Fibroblast of villous mesenchyme (primary cell): ENCODE results near the gene EXOC7. TPM values are rescaled to one million over a fixed set of nuclear protein-coding genes. Genes with fewer than 3 reads are reported as not detected.
"Not testable (repeated sequence)": the region's sequence is repeated elsewhere in the genome, so short reads cannot be mapped to it uniquely, and the experiment has no call there.

ENCODE experiments used
- DNase-seq: peaks from one replicate; pipeline ENCODE4 v3.0.0-alpha.2; 2010; ENCODE audit warnings: low read depth
- H3K4me3 ChIP-seq: 2 replicates; pipeline ENCODE4 v1.5.1; 2011; ENCODE audit warnings: low read depth, mild to moderate bottlenecking, low read length
- total RNA-seq: library from RNA; depleted of rRNA; stranded (reverse); fragments of >200 nt; gene quantifications from 2 replicates; pipeline ENCODE4 v1.2.3, GENCODE V29; 2012
- TF ChIP-seq, protein P1 (sequence below): IDR thresholded peaks from 2 replicates; pipeline ENCODE4 v1.5.1; 2012; ENCODE audit warnings: low read depth, mild to moderate bottlenecking, low read length; ENCODE audit not compliant: insufficient read depth

Gene EXOC7
- total RNA-seq, 1 donor = 98.4 TPM

DNA sequence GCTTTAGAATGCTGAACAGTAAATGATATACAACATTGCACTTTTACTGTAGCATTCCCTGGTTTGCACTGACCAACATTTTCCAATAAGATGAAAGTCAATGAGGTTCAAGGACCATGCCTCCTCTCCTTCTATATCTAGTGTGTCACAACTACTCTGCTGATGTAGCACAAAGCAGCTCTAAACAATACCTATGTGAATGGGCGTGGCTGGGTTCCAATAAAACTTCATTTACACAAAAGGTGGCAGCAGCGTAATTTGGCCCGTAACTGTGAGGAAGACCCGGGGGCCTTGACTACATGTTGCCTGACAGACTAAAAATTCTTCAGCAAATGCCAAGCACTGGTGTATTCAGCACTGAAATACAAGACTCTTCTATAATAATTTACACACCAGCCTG lies 37.8 kb downstream of the EXOC7 start:
- TF ChIP-seq, protein P1, sequence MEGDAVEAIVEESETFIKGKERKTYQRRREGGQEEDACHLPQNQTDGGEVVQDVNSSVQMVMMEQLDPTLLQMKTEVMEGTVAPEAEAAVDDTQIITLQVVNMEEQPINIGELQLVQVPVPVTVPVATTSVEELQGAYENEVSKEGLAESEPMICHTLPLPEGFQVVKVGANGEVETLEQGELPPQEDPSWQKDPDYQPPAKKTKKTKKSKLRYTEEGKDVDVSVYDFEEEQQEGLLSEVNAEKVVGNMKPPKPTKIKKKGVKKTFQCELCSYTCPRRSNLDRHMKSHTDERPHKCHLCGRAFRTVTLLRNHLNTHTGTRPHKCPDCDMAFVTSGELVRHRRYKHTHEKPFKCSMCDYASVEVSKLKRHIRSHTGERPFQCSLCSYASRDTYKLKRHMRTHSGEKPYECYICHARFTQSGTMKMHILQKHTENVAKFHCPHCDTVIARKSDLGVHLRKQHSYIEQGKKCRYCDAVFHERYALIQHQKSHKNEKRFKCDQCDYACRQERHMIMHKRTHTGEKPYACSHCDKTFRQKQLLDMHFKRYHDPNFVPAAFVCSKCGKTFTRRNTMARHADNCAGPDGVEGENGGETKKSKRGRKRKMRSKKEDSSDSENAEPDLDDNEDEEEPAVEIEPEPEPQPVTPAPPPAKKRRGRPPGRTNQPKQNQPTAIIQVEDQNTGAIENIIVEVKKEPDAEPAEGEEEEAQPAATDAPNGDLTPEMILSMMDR = no peak
- no peak for DNase-seq
- H3K4me3 ChIP-seq = no peak overlapping the region

DNA sequence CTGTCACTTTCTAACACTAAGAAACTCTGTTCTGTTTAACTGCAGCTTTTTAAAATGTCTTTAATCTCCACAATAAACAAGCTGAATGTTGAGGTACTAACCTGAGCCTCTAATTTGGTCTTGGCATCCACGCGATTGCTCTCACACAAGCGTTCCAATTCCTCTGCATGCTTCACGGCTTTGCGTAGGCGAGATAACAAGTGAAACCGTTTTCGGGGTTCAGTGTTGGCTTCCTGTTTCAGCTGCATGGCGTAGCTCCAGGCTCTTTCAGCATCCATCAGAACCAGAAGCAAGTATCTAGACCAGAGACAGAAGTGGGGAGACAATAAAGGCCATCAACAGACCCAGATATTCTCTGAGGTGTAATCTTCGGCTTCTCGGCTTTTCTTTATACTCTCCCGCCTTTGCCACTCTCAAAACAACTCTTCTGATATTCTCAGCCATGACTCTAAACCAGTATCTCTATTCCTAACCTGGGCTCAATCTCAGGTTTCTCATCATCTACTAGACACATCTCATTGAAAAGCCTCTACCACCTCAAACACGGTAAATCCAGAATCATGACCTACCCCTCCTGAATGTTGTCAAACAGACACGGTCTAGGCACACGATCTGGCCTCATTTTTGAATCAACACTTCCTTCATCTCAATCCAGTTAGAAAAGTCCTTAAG lies 39.6 kb downstream of the EXOC7 start:
- no peak for DNase-seq
- H3K4me3 ChIP-seq = no peak overlapping the region
- TF ChIP-seq, protein P1 = no peak

DNA sequence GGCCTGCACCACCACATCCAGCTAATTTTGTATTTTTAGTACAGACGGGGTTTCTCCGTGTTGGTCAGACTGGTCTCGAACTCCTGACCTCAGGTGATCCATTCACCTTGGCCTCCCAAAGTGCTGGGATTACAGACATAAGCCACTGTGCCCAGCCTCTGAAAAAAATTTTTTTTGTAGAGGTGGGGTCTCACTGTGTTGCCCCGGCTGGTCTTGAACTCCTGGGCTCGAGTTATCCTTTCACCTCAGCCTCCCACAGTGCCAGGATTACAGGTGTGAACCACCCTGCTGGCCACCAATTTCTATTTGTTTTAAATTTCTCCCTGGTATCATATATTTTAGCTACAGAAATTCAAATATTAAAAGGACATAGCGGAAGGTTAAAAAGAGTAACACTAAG lies 45.3 kb downstream of the EXOC7 start:
- not testable (repeated sequence) for H3K4me3 ChIP-seq, DNase-seq

DNA sequence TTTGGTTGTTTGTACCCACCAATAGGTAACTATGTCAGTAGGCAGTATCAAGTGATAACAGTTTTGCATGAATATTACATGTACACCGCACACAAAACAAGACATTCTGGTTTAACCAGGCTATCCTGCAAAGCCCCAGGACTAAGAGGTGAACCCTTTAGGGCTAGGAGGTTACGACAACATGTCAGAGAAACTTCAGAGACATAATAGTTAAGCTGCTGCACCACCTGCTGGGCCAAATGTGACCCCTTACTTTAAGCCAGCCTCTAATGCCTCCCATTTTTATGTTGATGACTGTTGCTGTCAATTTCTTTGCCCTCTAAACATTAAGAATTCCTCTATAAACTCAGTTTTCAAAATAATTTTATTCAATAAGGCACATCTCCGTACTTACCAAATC lies 46.7 kb downstream of the EXOC7 start:
- no peak overlapping the region for H3K4me3 ChIP-seq
- TF ChIP-seq, protein P1 = no peak
- no peak for DNase-seq

DNA sequence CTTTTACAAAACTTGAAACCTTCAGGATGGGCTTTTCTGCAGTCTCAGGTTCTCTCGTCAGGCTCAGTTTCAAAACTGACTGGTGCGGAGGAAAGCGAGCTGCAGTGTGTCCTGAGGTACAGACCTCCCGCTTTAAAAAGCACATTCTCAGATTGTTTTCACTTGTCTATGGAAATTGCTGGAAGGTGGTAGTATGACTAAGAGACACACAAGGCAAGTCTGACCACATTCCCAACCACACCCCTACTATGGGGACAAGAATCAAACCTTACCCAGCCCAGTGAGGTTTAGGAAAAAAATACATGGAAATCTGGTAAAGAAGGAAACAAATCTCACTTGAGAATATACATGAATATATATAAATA lies 49.5 kb downstream of the EXOC7 start:
- DNase-seq = peak; percentile 33
- TF ChIP-seq, protein P1 = no peak
- H3K4me3 ChIP-seq = no peak overlapping the region

DNA sequence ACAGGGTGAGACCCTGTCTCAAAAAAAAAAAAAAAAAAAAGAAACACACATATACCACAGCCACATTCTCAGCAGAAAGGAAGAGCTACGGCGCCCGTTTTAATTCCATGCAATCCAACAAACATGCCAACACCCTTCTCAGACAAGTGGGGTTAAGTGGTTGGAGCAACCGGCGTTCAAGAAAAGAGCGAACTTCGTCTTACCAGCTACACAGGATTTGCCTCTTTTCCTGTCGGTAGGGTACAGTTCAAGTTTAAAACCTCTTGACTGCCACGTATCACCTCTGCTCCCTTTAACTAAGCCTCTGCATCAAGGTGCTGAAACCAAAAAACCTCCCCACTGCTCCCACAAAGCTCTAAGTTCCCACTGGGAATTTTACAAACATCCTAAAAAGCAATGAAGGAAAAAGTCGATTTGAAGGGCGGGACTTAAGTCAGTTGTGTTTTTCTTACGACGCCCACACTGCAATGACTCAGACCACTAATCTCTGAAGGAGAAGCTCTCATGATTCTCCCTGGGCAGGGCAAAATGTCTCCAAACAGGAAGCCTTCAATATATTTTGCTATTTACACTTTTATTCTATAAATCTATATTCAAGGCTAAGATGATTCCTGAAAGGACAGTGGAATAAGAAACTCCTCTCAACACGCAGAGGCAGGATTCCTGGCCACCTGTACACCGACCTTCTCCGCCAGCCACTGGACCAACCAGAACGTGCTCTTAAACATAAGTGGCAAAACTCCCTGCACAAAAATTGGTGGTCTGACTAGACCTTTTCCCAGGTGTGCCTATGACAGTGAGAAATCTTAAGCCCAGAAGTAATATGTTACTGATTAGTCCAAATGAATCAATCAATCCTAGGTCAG lies 50.1 kb downstream of the EXOC7 start:
- H3K4me3 ChIP-seq = no peak overlapping the region
- peak; percentile 76 for DNase-seq
- TF ChIP-seq, protein P1 = no peak

DNA sequence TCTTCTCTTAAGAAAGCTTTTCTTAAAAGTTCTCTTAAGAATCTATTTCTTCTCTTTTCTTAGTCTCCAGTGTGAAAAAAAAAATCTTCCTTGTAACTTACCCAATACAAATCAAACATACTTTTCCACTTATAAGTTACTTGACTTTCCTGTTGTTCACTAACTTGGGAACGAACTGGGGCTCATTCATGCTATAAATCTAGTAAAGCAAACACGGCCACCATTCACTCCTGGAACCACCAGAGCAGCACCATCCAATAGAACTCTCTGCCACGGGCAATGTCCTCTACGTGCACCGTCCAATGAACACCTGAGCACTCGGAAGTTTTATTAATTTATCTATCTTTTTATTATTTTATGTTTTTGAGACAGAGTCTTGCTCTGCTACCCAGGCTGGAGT lies 52.0 kb downstream of the EXOC7 start:
- TF ChIP-seq, protein P1 = no peak
- DNase-seq = no peak
- H3K4me3 ChIP-seq = no peak overlapping the region
